ENCODE results near the gene CFAP251. TPM values are rescaled to one million over a fixed set of nuclear protein-coding genes. Genes with fewer than 3 reads are reported as not detected.

CFAP251 gene
- total RNA-seq, 2 experiments from 2014 or later, result 0.28 to 0.33 TPM

GRCh38 chr12:122046145-122046544 lies 127.8 kb downstream of the CFAP251 start:
- no peaks in the 10 kb centered on the region for H3K36me3 ChIP-seq (ENCODE audit: insufficient read depth, low read length)
- peaks cover 10% of the 10 kb centered on the region for H3K36me3 Mint-ChIP-seq (ENCODE audit: low read depth)
- no peaks in the 10 kb centered on the region for H3K9me3 Mint-ChIP-seq
- ChIA-PET CTCF (no interaction called here), POLR2A (no interaction called here)
- H3K4me3 ChIP-seq (ENCODE audit: low read length), result no peak overlapping the region
- intact Hi-C loops (cut with DNase I, micrococcal nuclease), result no loop called here
- DNase-seq, result no peak
- H3K4me1 Mint-ChIP-seq (ENCODE audit: low read depth), result no peaks in the 10 kb centered on the region
- no peaks in the 10 kb centered on the region for H3K27me3 Mint-ChIP-seq
- no peak for ATAC-seq (ENCODE audit: poor library complexity)
- H3K27me3 ChIP-seq (ENCODE audit: control insufficient read depth in 1 of 2, insufficient read depth in 2 of 2, low read length in 2 of 2), result no peaks in the 10 kb centered on the region
- H3K27ac ChIP-seq (ENCODE audit: low read depth in 1 of 2, low read length in 2 of 2), result no peak overlapping the region
- no peak for TF ChIP-seq CTCF (IDR thresholded peaks at IDR 0.05)
- no peak overlapping the region for H3K4me3 Mint-ChIP-seq
- no peak overlapping the region for H3K27ac Mint-ChIP-seq
- H3K9me3 ChIP-seq (ENCODE audit: control insufficient read depth in 1 of 2, insufficient read depth in 1 of 2, low read length in 2 of 2), result no peaks in the 10 kb centered on the region
- H3K4me1 ChIP-seq (ENCODE audit: insufficient read depth, low read length), result no peaks in the 10 kb centered on the region

- no peak overlapping the region for H3K27ac Mint-ChIP-seq
- no peak for TF ChIP-seq CTCF (IDR thresholded peaks at IDR 0.05)
- no peaks in the 10 kb centered on the region for H3K4me1 ChIP-seq (ENCODE audit: insufficient read depth, low read length)
- H3K27ac ChIP-seq (ENCODE audit: low read depth in 1 of 2, low read length in 2 of 2), result no peak overlapping the region
- no peaks in the 10 kb centered on the region for H3K9me3 ChIP-seq (ENCODE audit: control insufficient read depth in 1 of 2, insufficient read depth in 1 of 2, low read length in 2 of 2)
- H3K36me3 ChIP-seq (ENCODE audit: insufficient read depth, low read length), result no peaks in the 10 kb centered on the region
- ATAC-seq (ENCODE audit: poor library complexity) (no peak), DNase-seq (no peak)
- no peaks in the 10 kb centered on the region for H3K27me3 ChIP-seq (ENCODE audit: control insufficient read depth in 1 of 2, insufficient read depth in 2 of 2, low read length in 2 of 2)
- no peaks in the 10 kb centered on the region for H3K4me1 Mint-ChIP-seq (ENCODE audit: low read depth)
- CTCF ChIA-PET, result interaction anchor here (1.6 kb wide), 1 partner anchor 75 kb away, joined by 6 read pairs; no protein-coding TSS in a partner anchor
- peaks cover 10% of the 10 kb centered on the region for H3K36me3 Mint-ChIP-seq (ENCODE audit: low read depth)
- H3K4me3 ChIP-seq (ENCODE audit: low read length), result no peak overlapping the region
- POLR2A ChIA-PET, result no interaction called here
- no peaks in the 10 kb centered on the region for H3K27me3 Mint-ChIP-seq
- no peaks in the 10 kb centered on the region for H3K9me3 Mint-ChIP-seq
- intact Hi-C loops (cut with DNase I, micrococcal nuclease), result no loop called here
- no peak overlapping the region for H3K4me3 Mint-ChIP-seq
Measured at GRCh38 chr12:122048151-122048550, 129.8 kb downstream of the CFAP251 start.

GRCh38 chr12:122049827-122050226 lies 131.4 kb downstream of the CFAP251 start:
- Histone ChIP-seq H3K36me3 (ENCODE audit: insufficient read depth, low read length) (no peaks in the 10 kb centered on the region), H3K27ac (ENCODE audit: low read depth in 1 of 2, low read length in 2 of 2) (no peak overlapping the region), H3K4me3 (ENCODE audit: low read length) (no peak overlapping the region), H3K4me1 (ENCODE audit: insufficient read depth, low read length) (peaks cover 9% of the 10 kb centered on the region), H3K27me3 (ENCODE audit: control insufficient read depth in 1 of 2, insufficient read depth in 2 of 2, low read length in 2 of 2) (no peaks in the 10 kb centered on the region), H3K9me3 (ENCODE audit: control insufficient read depth in 1 of 2, insufficient read depth in 1 of 2, low read length in 2 of 2) (no peaks in the 10 kb centered on the region)
- ATAC-seq (ENCODE audit: poor library complexity) (no peak), DNase-seq (no peak)
- no peak for TF ChIP-seq CTCF (IDR thresholded peaks at IDR 0.05)
- no peaks in the 10 kb centered on the region for H3K9me3 Mint-ChIP-seq
- no peak overlapping the region for H3K4me3 Mint-ChIP-seq
- no peaks in the 10 kb centered on the region for H3K27me3 Mint-ChIP-seq
- ChIA-PET CTCF (no interaction called here), POLR2A (no interaction called here)
- H3K27ac Mint-ChIP-seq, result no peak overlapping the region
- peaks cover 4% of the 10 kb centered on the region for H3K4me1 Mint-ChIP-seq (ENCODE audit: low read depth)
- peaks cover 15% of the 10 kb centered on the region for H3K36me3 Mint-ChIP-seq (ENCODE audit: low read depth)
- intact Hi-C loops (cut with DNase I, micrococcal nuclease), result loop anchor here in 1 of 2 experiments (5.0 kb wide), 1 partner anchor 307 kb away; no protein-coding TSS in a partner anchor

All from CD4-positive, alpha-beta T cell (primary cell).